ENCODE measurements around the gene INTS11.

Gene INTS11

DNA sequence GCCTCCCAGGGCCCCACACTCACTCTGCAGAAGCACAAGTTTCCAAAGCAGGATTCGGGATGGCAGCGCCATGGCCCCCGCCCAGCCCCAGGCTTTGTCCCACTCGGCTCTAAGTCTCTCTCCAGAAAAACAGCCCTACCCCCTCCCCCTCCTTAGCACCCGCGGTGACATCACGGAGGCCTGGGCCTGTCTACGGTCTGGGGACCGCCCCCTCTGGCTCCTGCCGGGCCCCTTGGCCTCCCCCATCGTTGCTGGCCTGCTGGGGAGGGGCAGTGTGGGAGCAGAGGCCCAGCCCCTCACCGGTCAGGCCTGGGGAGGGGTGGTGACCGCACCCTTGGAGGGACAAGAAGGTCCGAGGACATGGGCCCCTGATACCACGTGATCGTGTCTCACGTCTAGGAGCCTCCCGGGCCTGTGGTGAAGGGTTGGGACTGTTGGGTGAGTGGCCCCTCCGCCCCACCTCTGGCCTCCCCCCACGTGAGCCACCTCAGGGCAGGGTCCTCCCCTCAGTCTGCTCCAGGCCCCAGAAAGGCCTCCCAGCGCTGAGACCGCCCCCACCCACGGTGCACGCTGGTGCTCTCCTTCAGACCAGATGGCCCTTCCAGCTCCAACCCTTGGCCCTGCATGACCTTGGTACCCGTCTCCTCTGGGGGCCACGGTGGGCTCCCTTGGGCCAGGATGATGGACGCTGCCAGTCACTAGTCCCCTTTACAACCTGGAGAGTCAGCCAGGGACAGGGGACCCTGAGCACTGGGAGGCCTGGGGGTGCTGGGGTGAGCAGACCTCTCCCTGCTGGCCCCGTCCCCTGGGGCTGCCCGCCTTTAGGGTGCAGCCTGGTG lies 34.2 kb upstream of the INTS11 start, which contains the start of gene MXRA8:
MXRA8 (minus strand) TSS at position 123 of the 839 bp plus-strand sequence; CDS start at position 72, 51 bp downstream.
- Histone ChIP-seq H3K79me1 (ENCODE audit: low read length) (no peaks in the 10 kb centered on the region), H3K4ac (ENCODE audit: low read depth, low read length) (peak within 1 kb of the TSS; percentile 49), H3K4me2 (ENCODE audit: low read length) (no peak within 1 kb of the TSS), H2AK5ac (ENCODE audit: low read length) (no peak within 1 kb of the TSS), H3K18ac (ENCODE audit: low read length) (peak within 1 kb of the TSS; percentile 28), H4K8ac (ENCODE audit: low read depth, low read length) (no peak within 1 kb of the TSS), H3K4me1 (ENCODE audit: control insufficient read depth, low read depth, low read length) (peaks cover 3% of the 10 kb centered on the region), H3K36me3 (ENCODE audit: control insufficient read depth, insufficient read depth, low read length) (no peaks in the 10 kb centered on the region), H2BK5ac (ENCODE audit: low read length) (no peak within 1 kb of the TSS), H2BK120ac (ENCODE audit: low read depth, low read length) (peak within 1 kb of the TSS; percentile 5), H4K5ac (ENCODE audit: low read length) (no peak within 1 kb of the TSS), H2BK15ac (replicated peaks; ENCODE audit: low read depth) (no peak within 1 kb of the TSS), H3K9ac (ENCODE audit: low read length) (peak within 1 kb of the TSS; percentile 42), H3K56ac (ENCODE audit: low read length) (peak within 1 kb of the TSS; percentile 70), H3K23ac (ENCODE audit: low read length) (no peak within 1 kb of the TSS), H3K79me2 (ENCODE audit: control insufficient read depth, insufficient read depth, low read length) (no peaks in the 10 kb centered on the region), H3K27ac (ENCODE audit: low read depth, low read length) (no peak within 1 kb of the TSS), H3K4me3 (ENCODE audit: low read length) (no peak within 1 kb of the TSS), H3K27me3 (ENCODE audit: insufficient read depth, low read length, poor library complexity) (peaks cover 6% of the 10 kb centered on the region)
- DNase-seq: peak; percentile 78
- WGBS (ENCODE audit: extremely low coverage, insufficient coverage, low lambda C conversion rate): no CpG with 5 or more reads among the region's 29 CpGs

GRCh38 chr1:1357871-1358432 lies 33.5 kb upstream of the INTS11 start:
- Histone ChIP-seq H3K4me3 (ENCODE audit: low read length) (no peak overlapping the region), H3K4me1 (ENCODE audit: control insufficient read depth, low read depth, low read length) (peaks cover 3% of the 10 kb centered on the region)
- no peak for DNase-seq

DNA sequence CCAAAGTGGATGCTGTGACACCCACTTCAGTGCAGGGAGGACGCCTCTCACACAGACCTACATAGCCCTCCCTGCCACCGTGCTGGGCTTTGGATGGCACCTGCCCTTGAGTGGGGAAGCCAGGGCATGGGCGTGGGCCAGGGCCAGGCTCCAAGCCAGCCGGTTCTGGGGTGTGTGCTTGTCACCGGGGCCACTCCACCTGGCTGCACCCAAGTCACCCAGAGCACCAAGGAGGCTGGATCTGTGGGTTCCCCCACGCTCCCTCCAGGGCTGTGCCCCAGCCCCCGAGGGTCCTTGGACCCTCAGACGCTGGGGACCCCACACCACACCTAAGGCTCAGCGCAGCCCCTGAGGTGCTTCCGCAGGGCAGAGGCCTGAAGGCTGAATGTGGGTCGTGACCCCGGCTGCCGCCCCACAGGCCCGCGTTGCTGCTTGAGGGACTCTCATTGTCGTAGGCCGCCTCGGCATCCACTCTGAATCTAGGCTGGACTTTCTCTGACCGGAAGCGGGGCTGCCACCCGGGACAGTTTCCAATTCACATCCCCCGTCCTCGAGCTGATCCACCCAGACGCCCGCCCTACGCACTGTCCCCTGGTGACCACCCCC lies 32.4 kb upstream of the INTS11 start:
- peaks cover 6% of the 10 kb centered on the region for H3K27me3 ChIP-seq (ENCODE audit: insufficient read depth, low read length, poor library complexity)
- H4K8ac ChIP-seq (ENCODE audit: low read depth, low read length): no peak overlapping the region
- H3K18ac ChIP-seq (ENCODE audit: low read length): no peak overlapping the region
- peaks cover 3% of the 10 kb centered on the region for H3K4me1 ChIP-seq (ENCODE audit: control insufficient read depth, low read depth, low read length)
- H3K9ac ChIP-seq (ENCODE audit: low read length): no peak overlapping the region
- no peaks in the 10 kb centered on the region for H3K36me3 ChIP-seq (ENCODE audit: control insufficient read depth, insufficient read depth, low read length)
- no peak overlapping the region for H3K4ac ChIP-seq (ENCODE audit: low read depth, low read length)
- no peak overlapping the region for H3K4me2 ChIP-seq (ENCODE audit: low read length)
- no peak overlapping the region for H3K56ac ChIP-seq (ENCODE audit: low read length)
- H2AK5ac ChIP-seq (ENCODE audit: low read length): no peak overlapping the region
- DNase-seq: no peak
- no peaks in the 10 kb centered on the region for H3K79me2 ChIP-seq (ENCODE audit: control insufficient read depth, insufficient read depth, low read length)
- H3K23ac ChIP-seq (ENCODE audit: low read length): no peak overlapping the region
- no peak overlapping the region for H3K4me3 ChIP-seq (ENCODE audit: low read length)
- no CpG with 5 or more reads among the region's 26 CpGs for WGBS (ENCODE audit: extremely low coverage, insufficient coverage, low lambda C conversion rate)
- H3K79me1 ChIP-seq (ENCODE audit: low read length): no peaks in the 10 kb centered on the region
- H3K27ac ChIP-seq (ENCODE audit: low read depth, low read length): no peak overlapping the region
- no peak overlapping the region for H2BK120ac ChIP-seq (ENCODE audit: low read depth, low read length)
- H2BK15ac ChIP-seq (replicated peaks; ENCODE audit: low read depth): no peak overlapping the region
- H2BK5ac ChIP-seq (ENCODE audit: low read length): no peak overlapping the region
- H4K5ac ChIP-seq (ENCODE audit: low read length): no peak overlapping the region

More at GRCh38 chr1:1357871-1358432, 33.5 kb upstream of the INTS11 start:
- no CpG with 5 or more reads among the region's 18 CpGs for WGBS (ENCODE audit: extremely low coverage, insufficient coverage, low lambda C conversion rate)
- Histone ChIP-seq H3K36me3 (ENCODE audit: control insufficient read depth, insufficient read depth, low read length) (no peaks in the 10 kb centered on the region), H2AK5ac (ENCODE audit: low read length) (no peak overlapping the region), H2BK120ac (ENCODE audit: low read depth, low read length) (no peak overlapping the region), H3K56ac (ENCODE audit: low read length) (no peak overlapping the region), H3K23ac (ENCODE audit: low read length) (no peak overlapping the region), H4K8ac (ENCODE audit: low read depth, low read length) (no peak overlapping the region), H3K79me1 (ENCODE audit: low read length) (no peaks in the 10 kb centered on the region), H2BK5ac (ENCODE audit: low read length) (no peak overlapping the region), H3K4me2 (ENCODE audit: low read length) (no peak overlapping the region), H3K18ac (ENCODE audit: low read length) (peak overlapping the region; percentile 28), H3K4ac (ENCODE audit: low read depth, low read length) (peak overlapping the region; percentile 49), H3K79me2 (ENCODE audit: control insufficient read depth, insufficient read depth, low read length) (no peaks in the 10 kb centered on the region), H3K9ac (ENCODE audit: low read length) (peak overlapping the region; percentile 42), H3K27ac (ENCODE audit: low read depth, low read length) (no peak overlapping the region), H4K5ac (ENCODE audit: low read length) (no peak overlapping the region), H3K27me3 (ENCODE audit: insufficient read depth, low read length, poor library complexity) (peaks cover 6% of the 10 kb centered on the region), H2BK15ac (replicated peaks; ENCODE audit: low read depth) (no peak overlapping the region)

DNA sequence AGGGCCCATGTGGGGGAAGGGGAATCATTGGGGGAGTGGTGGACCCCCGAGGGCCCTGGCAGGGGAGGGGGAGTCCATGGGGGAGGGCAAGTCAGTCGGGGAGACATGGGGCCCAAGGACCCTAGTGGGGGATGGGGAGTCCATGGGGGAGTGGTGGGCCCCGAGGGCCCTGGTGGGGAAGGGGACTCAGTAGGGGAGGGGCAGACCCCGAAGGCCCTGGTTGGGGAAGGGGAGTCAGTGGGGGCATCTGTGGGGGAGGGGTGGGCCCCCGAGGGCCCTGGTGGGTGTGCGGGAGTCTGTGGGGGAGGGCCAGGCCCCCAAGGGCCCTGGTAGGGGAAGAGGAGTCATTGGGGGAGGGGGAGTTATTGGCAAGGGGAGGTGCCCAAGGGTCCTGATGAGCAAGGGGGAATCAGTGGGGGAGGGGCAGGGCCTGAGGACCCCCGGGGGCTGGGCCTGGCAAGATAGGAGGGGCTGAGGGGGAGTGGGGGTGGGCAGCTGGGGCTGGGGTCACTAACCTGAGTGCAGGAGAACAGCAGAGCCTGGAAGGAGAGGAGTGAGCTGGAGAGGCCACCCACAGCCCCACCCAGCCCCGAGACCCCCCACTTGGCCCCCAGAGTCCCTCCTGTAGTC lies 31.8 kb upstream of the INTS11 start:
- Histone ChIP-seq H3K4me1 (ENCODE audit: control insufficient read depth, low read depth, low read length) (peaks cover 3% of the 10 kb centered on the region), H4K5ac (ENCODE audit: low read length) (no peak overlapping the region), H3K18ac (ENCODE audit: low read length) (no peak overlapping the region), H2BK5ac (ENCODE audit: low read length) (no peak overlapping the region), H2BK15ac (replicated peaks; ENCODE audit: low read depth) (no peak overlapping the region), H3K23ac (ENCODE audit: low read length) (no peak overlapping the region), H3K79me1 (ENCODE audit: low read length) (no peaks in the 10 kb centered on the region), H3K27ac (ENCODE audit: low read depth, low read length) (no peak overlapping the region), H3K9ac (ENCODE audit: low read length) (no peak overlapping the region), H4K8ac (ENCODE audit: low read depth, low read length) (no peak overlapping the region), H3K27me3 (ENCODE audit: insufficient read depth, low read length, poor library complexity) (peaks cover 6% of the 10 kb centered on the region), H2BK120ac (ENCODE audit: low read depth, low read length) (no peak overlapping the region), H3K4me3 (ENCODE audit: low read length) (no peak overlapping the region), H2AK5ac (ENCODE audit: low read length) (no peak overlapping the region), H3K56ac (ENCODE audit: low read length) (no peak overlapping the region), H3K79me2 (ENCODE audit: control insufficient read depth, insufficient read depth, low read length) (no peaks in the 10 kb centered on the region), H3K36me3 (ENCODE audit: control insufficient read depth, insufficient read depth, low read length) (no peaks in the 10 kb centered on the region), H3K4me2 (ENCODE audit: low read length) (no peak overlapping the region), H3K4ac (ENCODE audit: low read depth, low read length) (no peak overlapping the region)
- WGBS (ENCODE audit: extremely low coverage, insufficient coverage, low lambda C conversion rate): no CpG with 5 or more reads among the region's 8 CpGs
- no peak for DNase-seq

GRCh38 chr1:1355416-1355815 lies 31.0 kb upstream of the INTS11 start:
- WGBS (ENCODE audit: extremely low coverage, insufficient coverage, low lambda C conversion rate): no CpG with 5 or more reads among the region's 52 CpGs
- H2AK5ac ChIP-seq (ENCODE audit: low read length): no peak overlapping the region
- H3K79me1 ChIP-seq (ENCODE audit: low read length): no peaks in the 10 kb centered on the region
- H2BK5ac ChIP-seq (ENCODE audit: low read length): no peak overlapping the region
- no peaks in the 10 kb centered on the region for H3K36me3 ChIP-seq (ENCODE audit: control insufficient read depth, insufficient read depth, low read length)
- no peak overlapping the region for H3K4me2 ChIP-seq (ENCODE audit: low read length)
- DNase-seq: no peak
- no peak overlapping the region for H3K27ac ChIP-seq (ENCODE audit: low read depth, low read length)
- no peak overlapping the region for H3K23ac ChIP-seq (ENCODE audit: low read length)
- H2BK120ac ChIP-seq (ENCODE audit: low read depth, low read length): no peak overlapping the region
- H3K4me3 ChIP-seq (ENCODE audit: low read length): no peak overlapping the region
- peak overlapping the region; percentile 34 for H3K56ac ChIP-seq (ENCODE audit: low read length)
- no peak overlapping the region for H4K8ac ChIP-seq (ENCODE audit: low read depth, low read length)
- H3K4ac ChIP-seq (ENCODE audit: low read depth, low read length): no peak overlapping the region
- H3K79me2 ChIP-seq (ENCODE audit: control insufficient read depth, insufficient read depth, low read length): no peaks in the 10 kb centered on the region
- peak overlapping the region; percentile 24 for H3K18ac ChIP-seq (ENCODE audit: low read length)
- peaks cover 6% of the 10 kb centered on the region for H3K27me3 ChIP-seq (ENCODE audit: insufficient read depth, low read length, poor library complexity)
- H4K5ac ChIP-seq (ENCODE audit: low read length): no peak overlapping the region
- H3K9ac ChIP-seq (ENCODE audit: low read length): no peak overlapping the region
- H2BK15ac ChIP-seq (replicated peaks; ENCODE audit: low read depth): no peak overlapping the region
- no peaks in the 10 kb centered on the region for H3K4me1 ChIP-seq (ENCODE audit: control insufficient read depth, low read depth, low read length)
